GM12892 (cell line): Measurements from ENCODE around the gene HMCN1.

ENCODE experiments used
- POLR2A ChIP-seq: IDR thresholded peaks from 2 replicates; pipeline ENCODE4 v1.6.1; 2011; ENCODE audit warnings: low read depth, low read length, control low read depth
- POLR2AphosphoS5 ChIP-seq: IDR thresholded peaks from 2 replicates; pipeline ENCODE4 v1.6.1; 2011; ENCODE audit warnings: low read depth, low read length, control low read depth

DNA sequence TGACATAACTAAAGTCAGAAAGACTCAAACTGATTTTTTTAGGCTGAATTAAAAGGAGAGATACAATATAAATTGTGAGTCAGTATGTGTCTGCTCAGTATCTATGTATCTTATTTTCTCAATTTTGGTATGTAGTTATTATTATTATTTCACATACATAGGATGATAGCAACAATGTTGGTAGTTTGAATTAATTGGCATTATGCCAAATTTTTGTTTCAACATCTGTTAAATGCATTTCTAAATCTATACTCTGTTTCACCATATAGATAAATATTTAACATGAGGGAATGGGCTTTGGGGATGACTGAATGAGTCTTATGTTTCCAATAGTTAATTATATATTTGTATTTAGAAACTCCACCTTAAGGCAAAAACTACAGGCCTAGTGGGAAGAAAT is 12.6 kb upstream of the HMCN1 start:
- TF ChIP-seq POLR2A, result no peak
- TF ChIP-seq POLR2AphosphoS5, result no peak
